CD4-positive, alpha-beta T cell (primary cell): Measurements from ENCODE around the gene ADAM17. TPM values are rescaled to one million over a fixed set of nuclear protein-coding genes. Genes with fewer than 3 reads are reported as not detected.
A peak's percentile ranks its signal among the peaks of the same experiment; 100 is the strongest.

Experiments
- ATAC-seq: fragments of 200-7000 bp; cut with Tn5 transposase; one replicate; pipeline ENCODE4 v1.10.0; 2022; ENCODE audit warnings: mild to moderate bottlenecking; ENCODE audit not compliant: poor library complexity
- CTCF ChIA-PET: fragments of 350-600 bp; sonication (Branson Sonifier 250); formaldehyde crosslinking; loops from one replicate; lab custom pipeline; 2021; ENCODE audit warnings: antibody characterized with exemption, inconsistent platforms; lab: Charles Lee
- POLR2A ChIA-PET: fragments of 350-600 bp; sonication (Branson Sonifier 250); formaldehyde crosslinking; loops from one replicate; lab custom pipeline; 2021; ENCODE audit warnings: antibody characterized with exemption, inconsistent platforms; lab: Charles Lee
- DNase-seq, 14 experiments: peaks; one replicate each; pipeline ENCODE4 v3.0.0-alpha.2; 2013 to 2020; ENCODE audit warnings: mixed read lengths in 2 of 14
- H3K27ac ChIP-seq, 2 donors: one replicate each; pipeline versions ENCODE4 v1.5.1 to v1.7.0; 2013; ENCODE audit warnings: low read length in 2 of 2, low read depth in 1 of 2, mild to moderate bottlenecking in 1 of 2
- H3K27me3 ChIP-seq, 2 experiments: 1 replicate in 1 of 2; 2 replicates in 1 of 2; pipeline versions ENCODE4 v1.6.1 to v1.7.0; 2013; ENCODE audit warnings: low read length in 2 of 2, control low read depth in 1 of 2, mild to moderate bottlenecking in 1 of 2, moderate library complexity in 1 of 2; ENCODE audit not compliant: insufficient read depth in 2 of 2, control insufficient read depth in 1 of 2
- H3K36me3 ChIP-seq: one replicate; pipeline ENCODE4 v1.6.1; 2013; ENCODE audit warnings: low read length, control low read depth; ENCODE audit not compliant: insufficient read depth
- H3K4me1 ChIP-seq: one replicate; pipeline ENCODE4 v1.6.1; 2013; ENCODE audit warnings: low read length, control low read depth; ENCODE audit not compliant: insufficient read depth
- H3K4me3 ChIP-seq: one replicate; pipeline ENCODE4 v1.5.1; 2013; ENCODE audit warnings: mild to moderate bottlenecking, low read length, moderate library complexity
- H3K9me3 ChIP-seq, 2 experiments: 1 replicate in 1 of 2; 2 replicates in 1 of 2; pipeline versions ENCODE4 v1.6.1 to v1.7.0; 2013; ENCODE audit warnings: low read length in 2 of 2, mild to moderate bottlenecking in 2 of 2, control low read depth in 1 of 2, moderate library complexity in 1 of 2; ENCODE audit not compliant: control insufficient read depth in 1 of 2, insufficient read depth in 1 of 2
- H3K27ac Mint-ChIP-seq: one replicate; pipeline ENCODE4 v1.8.0; 2020; ENCODE audit warnings: mixed read lengths
- H3K27me3 Mint-ChIP-seq: one replicate; pipeline ENCODE4 v1.8.0; 2021; ENCODE audit warnings: mixed read lengths
- H3K36me3 Mint-ChIP-seq: one replicate; pipeline ENCODE4 v1.8.0; 2021; ENCODE audit warnings: low read depth, mixed read lengths
- H3K4me1 Mint-ChIP-seq: one replicate; pipeline ENCODE4 v1.8.0; 2021; ENCODE audit warnings: low read depth, mixed read lengths
- H3K4me3 Mint-ChIP-seq: one replicate; pipeline ENCODE4 v1.8.0; 2020; ENCODE audit warnings: mild to moderate bottlenecking, mixed read lengths
- H3K9me3 Mint-ChIP-seq: one replicate; pipeline ENCODE4 v1.8.0; 2020; ENCODE audit warnings: mixed read lengths
- CTCF ChIP-seq: fragments of 200-600 bp; IDR thresholded peaks from one replicate; pipeline ENCODE4 v1.8.0; 2022; ENCODE audit warnings: antibody characterized with exemption, mild to moderate bottlenecking
- intact Hi-C, 2 experiments: fragments of 100-400 bp; cut with DNase I in 1 of 2; cut with micrococcal nuclease in 1 of 2; formaldehyde crosslinking; loops; one replicate each; pipeline versions ENCODE4 v1.15.1 to v1.9.0; 2023 to 2025; cut with DNase I, micrococcal nuclease
- total RNA-seq, 174 experiments: library from RNA in 2 of 174; stranded (reverse) in 2 of 174; gene quantifications; one replicate each; pipeline ENCODE4 v1.2.3 and lab custom pipeline; 2021 to 2026

Gene ADAM17
- total RNA-seq, 2 experiments from 2014 or later = 21.4 to 21.6 TPM

- Histone ChIP-seq H3K4me3 (no peak overlapping the region), H3K4me1 (peaks cover 53% of the 10 kb centered on the region), H3K9me3 (no peaks in the 10 kb centered on the region), H3K36me3 (no peaks in the 10 kb centered on the region), H3K27me3 (no peaks in the 10 kb centered on the region), H3K27ac (no peak overlapping the region)
- no peak overlapping the region for H3K27ac Mint-ChIP-seq
- CTCF ChIA-PET = no interaction called here
- no peaks in the 10 kb centered on the region for H3K27me3 Mint-ChIP-seq
- peaks cover 73% of the 10 kb centered on the region for H3K4me1 Mint-ChIP-seq
- POLR2A ChIA-PET = interaction anchor here (0.9 kb wide), 1 partner anchor 9 kb away, joined by 3 read pairs; no protein-coding TSS in a partner anchor
- DNase-seq (no peak), ATAC-seq (no peak)
- no peak for TF ChIP-seq CTCF
- intact Hi-C loops = no loop called here
- no peak overlapping the region for H3K4me3 Mint-ChIP-seq
- peaks cover 15% of the 10 kb centered on the region for H3K36me3 Mint-ChIP-seq
- no peaks in the 10 kb centered on the region for H3K9me3 Mint-ChIP-seq
Observed at GRCh38 chr2:9549420-9549819, 6.2 kb downstream of the ADAM17 start.

GRCh38 chr2:9548506-9548905 lies 7.1 kb downstream of the ADAM17 start:
- DNase-seq (peak in 3 of 14 experiments; percentile 39 to 46 (median 40)), ATAC-seq (peak; percentile 50)
- no peaks in the 10 kb centered on the region for H3K27me3 ChIP-seq
- Mint-ChIP-seq H3K4me1 (peaks cover 74% of the 10 kb centered on the region), H3K36me3 (peaks cover 19% of the 10 kb centered on the region), H3K27ac (peak overlapping the region; percentile 70), H3K27me3 (no peaks in the 10 kb centered on the region), H3K4me3 (peak overlapping the region; percentile 66), H3K9me3 (no peaks in the 10 kb centered on the region)
- H3K4me3 ChIP-seq = no peak overlapping the region
- TF ChIP-seq CTCF = no peak
- POLR2A ChIA-PET = interaction anchor here (0.9 kb wide), 1 partner anchor 8 kb away, joined by 3 read pairs; no protein-coding TSS in a partner anchor
- no peak overlapping the region for H3K27ac ChIP-seq
- H3K4me1 ChIP-seq = peaks cover 55% of the 10 kb centered on the region
- H3K9me3 ChIP-seq = no peaks in the 10 kb centered on the region
- CTCF ChIA-PET = no interaction called here
- intact Hi-C loops = no loop called here
- no peaks in the 10 kb centered on the region for H3K36me3 ChIP-seq

GRCh38 chr2:9547262-9547991 lies 8.2 kb downstream of the ADAM17 start:
- no peaks in the 10 kb centered on the region for H3K9me3 Mint-ChIP-seq
- intact Hi-C loops = no loop called here
- Histone ChIP-seq H3K36me3 (no peaks in the 10 kb centered on the region), H3K27me3 (no peaks in the 10 kb centered on the region), H3K27ac (no peak overlapping the region), H3K9me3 (no peaks in the 10 kb centered on the region), H3K4me3 (no peak overlapping the region), H3K4me1 (peaks cover 51% of the 10 kb centered on the region)
- H3K36me3 Mint-ChIP-seq = peaks cover 26% of the 10 kb centered on the region
- POLR2A ChIA-PET = no interaction called here
- ATAC-seq = no peak
- H3K27me3 Mint-ChIP-seq = no peaks in the 10 kb centered on the region
- H3K4me3 Mint-ChIP-seq = peak overlapping the region; percentile 2
- peaks cover 72% of the 10 kb centered on the region for H3K4me1 Mint-ChIP-seq
- DNase-seq = no peak
- CTCF ChIA-PET = no interaction called here
- peak overlapping the region; percentile 40 for H3K27ac Mint-ChIP-seq
- no peak for TF ChIP-seq CTCF
